Keratinocyte (primary cell): ENCODE results near the gene DNAH10. TPM values are rescaled to one million over a fixed set of nuclear protein-coding genes. Genes with fewer than 3 reads are reported as not detected.
A peak's percentile ranks its signal among the peaks of the same experiment; 100 is the strongest.

ENCODE experiments used
- DNase-seq: peaks from one replicate; pipeline ENCODE4 v3.0.0-alpha.2; 2011; ENCODE audit warnings: low read depth, missing footprints, low spot score
- FAIRE-seq: peaks from 2 replicates; lab custom pipeline; 2011; peaks lifted over from hg19 to GRCh38; lab: Jason Lieb, UNC
- H2AFZ ChIP-seq: 2 replicates; pipeline ENCODE4 v1.6.0; 2012; ENCODE audit warnings: low read length, control low read depth, inconsistent platforms; ENCODE audit not compliant: control insufficient read depth
- H3K27ac ChIP-seq: 2 replicates; pipeline ENCODE4 v1.5.1; 2011; ENCODE audit warnings: low read length; ENCODE audit not compliant: control insufficient read depth, insufficient read depth
- H3K27me3 ChIP-seq: 3 replicates; pipeline ENCODE4 v1.6.0; 2011; ENCODE audit warnings: low read length; ENCODE audit not compliant: control insufficient read depth, insufficient read depth; ENCODE audit errors: extremely low read depth
- H3K36me3 ChIP-seq, 2 experiments: 2 replicates in 1 of 2; 3 replicates in 1 of 2; pipeline ENCODE4 v1.5.1; 2011; ENCODE audit warnings: low read length in 2 of 2, mild to moderate bottlenecking in 1 of 2; ENCODE audit not compliant: control insufficient read depth in 2 of 2, insufficient read depth in 2 of 2; ENCODE audit errors: extremely low read depth in 1 of 2
- H3K4me1 ChIP-seq: 3 replicates; pipeline ENCODE4 v1.5.1; 2011; ENCODE audit warnings: low read length; ENCODE audit not compliant: control insufficient read depth, insufficient read depth; ENCODE audit errors: extremely low read depth
- H3K4me2 ChIP-seq: 3 replicates; pipeline ENCODE4 v1.6.0; 2011; ENCODE audit warnings: low read depth, low read length; ENCODE audit not compliant: control insufficient read depth, insufficient read depth; ENCODE audit errors: extremely low read depth
- H3K4me3 ChIP-seq, 3 experiments: fragments of 200-600 bp in 1 of 3; sonication (generic) in 1 of 3; 2 replicates in 2 of 3; 3 replicates in 1 of 3; pipeline ENCODE4 v1.5.1; 2011 to 2016; ENCODE audit warnings: low read length in 3 of 3, mild to moderate bottlenecking in 3 of 3, control low read depth in 2 of 3, inconsistent platforms in 1 of 3, low read depth in 1 of 3, mixed read lengths in 1 of 3, mixed run types in 1 of 3, moderate library complexity in 1 of 3; ENCODE audit not compliant: control insufficient read depth in 2 of 3, insufficient read depth in 2 of 3; ENCODE audit errors: extremely low read depth in 1 of 3
- H3K79me2 ChIP-seq: 2 replicates; pipeline ENCODE4 v1.6.0; 2012; ENCODE audit warnings: low read length; ENCODE audit not compliant: control insufficient read depth, insufficient read depth
- H3K9ac ChIP-seq: 3 replicates; pipeline ENCODE4 v1.6.0; 2011; ENCODE audit warnings: low read length; ENCODE audit not compliant: control insufficient read depth, insufficient read depth; ENCODE audit errors: extremely low read depth
- H3K9me1 ChIP-seq: 3 replicates; pipeline ENCODE4 v1.6.0; 2011; ENCODE audit warnings: low read length; ENCODE audit not compliant: control insufficient read depth, insufficient read depth; ENCODE audit errors: extremely low read depth
- H3K9me3 ChIP-seq: 2 replicates; pipeline ENCODE4 v1.5.1; 2012; ENCODE audit warnings: low read depth, low read length; ENCODE audit not compliant: control insufficient read depth
- H4K20me1 ChIP-seq: 3 replicates; pipeline ENCODE4 v1.6.0; 2011; ENCODE audit warnings: low read length; ENCODE audit not compliant: control insufficient read depth, insufficient read depth; ENCODE audit errors: extremely low read depth
- CTCF ChIP-seq, 3 experiments: IDR thresholded peaks in 1 of 3; conservative IDR thresholded peaks in 1 of 3; optimal IDR thresholded peaks in 1 of 3; 2 replicates in 2 of 3; 3 replicates in 1 of 3; pipeline versions ENCODE3 to v1.5.1; 2011; ENCODE audit warnings: low read length in 3 of 3, mild to moderate bottlenecking in 3 of 3, moderate library complexity in 2 of 3, control low read depth in 1 of 3, inconsistent platforms in 1 of 3; ENCODE audit not compliant: insufficient read depth in 2 of 3; ENCODE audit errors: extremely low read depth in 1 of 3
- EZH2 ChIP-seq: IDR thresholded peaks from one replicate; pipeline ENCODE4 v1.6.1; 2012; ENCODE audit warnings: inconsistent platforms, mild to moderate bottlenecking, low read length, moderate library complexity
- dilution Hi-C: fragments of 300-500 bp; cut with MboI; formaldehyde crosslinking; loops from one replicate; pipeline ENCODE4 v1.7.0; 2020; ENCODE audit warnings: low sequenced_read_pairs; ENCODE audit not compliant: extremely low pct_ligation_motif_present
- polyA plus RNA-seq, 5 experiments: library from polyadenylated mRNA; depleted of rRNA in 3 of 5; stranded (reverse) in 3 of 5; stranded (forward) in 1 of 5; unstranded in 1 of 5; fragments of >200 nt; gene quantifications; 1 replicate in 1 of 5; 2 replicates in 3 of 5; 3 replicates in 1 of 5; pipeline versions ENCODE4 v1.2.1 to v1.2.3, GENCODE V29; 2011 to 2012; ENCODE audit warnings: missing spikeins in 2 of 5, low read depth in 1 of 5, low replicate concordance in 1 of 5

Gene DNAH10
- polyA plus RNA-seq, 1 donor (not counting 4 experiments of a cell fraction or from before 2014, with no cell fraction given), result 0.08 TPM

GRCh38 chr12:123906711-123907420 lies 144.8 kb downstream of the DNAH10 start:
- no peak overlapping the region for H3K4me3 ChIP-seq
- H3K79me2 ChIP-seq, result no peaks in the 10 kb centered on the region
- H3K4me2 ChIP-seq, result no peak overlapping the region
- peaks cover 10% of the 10 kb centered on the region for H3K27me3 ChIP-seq
- H3K9me1 ChIP-seq, result no peaks in the 10 kb centered on the region
- TF ChIP-seq CTCF (optimal IDR thresholded peaks at IDR 0.05 in 1 of 3, IDR thresholded peaks at IDR 0.05 in 1 of 3, conservative IDR thresholded peaks at IDR 0.05 in 1 of 3; ENCODE audit: extremely low read depth in 1 of 3, insufficient read depth in 2 of 3, low read length in 3 of 3) (no peak), EZH2 (no peak)
- no peaks in the 10 kb centered on the region for H3K36me3 ChIP-seq
- H4K20me1 ChIP-seq, result no peaks in the 10 kb centered on the region
- no peaks in the 10 kb centered on the region for H3K9me3 ChIP-seq
- H2AFZ ChIP-seq, result no peak overlapping the region
- no peak for FAIRE-seq
- dilution Hi-C loops, result no loop called here
- DNase-seq, result no peak
- no peak overlapping the region for H3K9ac ChIP-seq
- H3K4me1 ChIP-seq, result peaks cover 9% of the 10 kb centered on the region
- H3K27ac ChIP-seq, result no peak overlapping the region

- no peaks in the 10 kb centered on the region for H3K36me3 ChIP-seq
- no peak overlapping the region for H3K27ac ChIP-seq
- no peak overlapping the region for H3K9ac ChIP-seq
- H3K4me1 ChIP-seq, result peaks cover 9% of the 10 kb centered on the region
- DNase-seq (no peak), FAIRE-seq (peak; percentile 90)
- peak overlapping the region; percentile 62 for H3K4me2 ChIP-seq
- H3K79me2 ChIP-seq, result no peaks in the 10 kb centered on the region
- H3K27me3 ChIP-seq, result peaks cover 8% of the 10 kb centered on the region
- H4K20me1 ChIP-seq, result no peaks in the 10 kb centered on the region
- H3K9me1 ChIP-seq, result no peaks in the 10 kb centered on the region
- peak overlapping the region; percentile 39 for H2AFZ ChIP-seq
- TF ChIP-seq EZH2 (no peak), CTCF (optimal IDR thresholded peaks at IDR 0.05 in 1 of 3, IDR thresholded peaks at IDR 0.05 in 1 of 3, conservative IDR thresholded peaks at IDR 0.05 in 1 of 3; ENCODE audit: extremely low read depth in 1 of 3, insufficient read depth in 2 of 3, low read length in 3 of 3) (no peak)
- no peak overlapping the region for H3K4me3 ChIP-seq
- no peaks in the 10 kb centered on the region for H3K9me3 ChIP-seq
- dilution Hi-C loops, result no loop called here
Observed at GRCh38 chr12:123907726-123908476, 145.8 kb downstream of the DNAH10 start.
